HEK293 (cell line): Measurements from ENCODE around the gene INO80B.

Experiments used
- GFI1B ChIP-seq: fragments of 450-650 bp; formaldehyde crosslinking; IDR thresholded peaks from 2 replicates; pipeline ENCODE4 v1.5.1; 2016; ENCODE audit warnings: missing biosample characterization, missing genetic modification characterization
- KLF9 ChIP-seq: fragments of 450-650 bp; formaldehyde crosslinking; IDR thresholded peaks from 2 replicates; pipeline ENCODE4 v1.5.1; 2016; ENCODE audit warnings: missing biosample characterization, missing genetic modification characterization, low read depth
- MZF1 ChIP-seq: fragments of 450-650 bp; formaldehyde crosslinking; IDR thresholded peaks from 2 replicates; pipeline ENCODE4 v1.5.1; 2017; ENCODE audit warnings: missing biosample characterization, missing genetic modification characterization, borderline replicate concordance
- SCRT2 ChIP-seq: fragments of 450-650 bp; formaldehyde crosslinking; IDR thresholded peaks from 2 replicates; pipeline ENCODE4 v1.5.1; 2016; ENCODE audit warnings: missing biosample characterization, missing genetic modification characterization
- YY2 ChIP-seq: fragments of 450-650 bp; formaldehyde crosslinking; IDR thresholded peaks from 2 replicates; pipeline ENCODE4 v1.5.1; 2016; ENCODE audit warnings: missing biosample characterization, missing genetic modification characterization
- ZBTB7A ChIP-seq: fragments of 450-650 bp; formaldehyde crosslinking; IDR thresholded peaks from 2 replicates; pipeline ENCODE4 v1.5.1; 2016; ENCODE audit warnings: low read depth, missing biosample characterization, missing genetic modification characterization
- ZFHX2 ChIP-seq: fragments of 450-650 bp; formaldehyde crosslinking; conservative IDR thresholded peaks from 2 replicates; pipeline ENCODE4 v1.5.1; 2016; ENCODE audit warnings: missing biosample characterization, missing genetic modification characterization
- ZFP41 ChIP-seq: fragments of 450-650 bp; formaldehyde crosslinking; IDR thresholded peaks from 2 replicates; pipeline ENCODE4 v1.5.1; 2016; ENCODE audit warnings: missing biosample characterization, missing genetic modification characterization, borderline replicate concordance
- ZNF114 ChIP-seq: fragments of 450-650 bp; formaldehyde crosslinking; IDR thresholded peaks from 2 replicates; pipeline ENCODE4 v1.5.0; 2017; ENCODE audit warnings: missing biosample characterization, missing genetic modification characterization
- ZNF132 ChIP-seq: fragments of 450-650 bp; formaldehyde crosslinking; IDR thresholded peaks from 2 replicates; pipeline ENCODE4 v1.5.1; 2017; ENCODE audit warnings: missing biosample characterization, missing genetic modification characterization, borderline replicate concordance
- ZNF239 ChIP-seq: fragments of 450-650 bp; formaldehyde crosslinking; IDR thresholded peaks from 2 replicates; pipeline ENCODE4 v1.5.1; 2016; ENCODE audit warnings: missing biosample characterization, missing genetic modification characterization
- ZNF391 ChIP-seq: fragments of 450-650 bp; formaldehyde crosslinking; IDR thresholded peaks from 2 replicates; pipeline ENCODE4 v1.5.1; 2016; ENCODE audit warnings: low read depth, missing biosample characterization, missing genetic modification characterization, borderline replicate concordance
- ZNF426 ChIP-seq: fragments of 450-650 bp; formaldehyde crosslinking; IDR thresholded peaks from 2 replicates; pipeline ENCODE4 v1.5.1; 2017; ENCODE audit warnings: missing biosample characterization, missing genetic modification characterization, mild to moderate bottlenecking, inconsistent platforms, moderate library complexity
- ZNF48 ChIP-seq: fragments of 450-650 bp; formaldehyde crosslinking; IDR thresholded peaks from 2 replicates; pipeline ENCODE4 v1.5.1; 2016; ENCODE audit warnings: missing biosample characterization, missing genetic modification characterization
- TF ChIP-seq, protein P1 (sequence below): fragments of 450-650 bp; formaldehyde crosslinking; IDR thresholded peaks from 2 replicates; pipeline ENCODE4 v1.5.1; 2016; ENCODE audit warnings: missing biosample characterization, missing genetic modification characterization, borderline replicate concordance
- TF ChIP-seq, protein P2 (sequence below): fragments of 450-650 bp; formaldehyde crosslinking; IDR thresholded peaks from 2 replicates; pipeline ENCODE4 v1.5.0; 2017; ENCODE audit warnings: missing biosample characterization, missing genetic modification characterization, borderline replicate concordance
- TF ChIP-seq, protein P3 (sequence below): sonication (generic); formaldehyde crosslinking; IDR thresholded peaks from 2 replicates; pipeline ENCODE4 v1.8.1; 2022; ENCODE audit warnings: mild to moderate bottlenecking, moderate library complexity, missing genetic modification reagents
- TF ChIP-seq, protein P4 (sequence below): fragments of 450-650 bp; formaldehyde crosslinking; IDR thresholded peaks from 2 replicates; pipeline ENCODE4 v1.5.1; 2016; ENCODE audit warnings: missing biosample characterization, missing genetic modification characterization
- TF ChIP-seq, protein P5 (sequence below): fragments of 450-650 bp; formaldehyde crosslinking; IDR thresholded peaks from 2 replicates; pipeline ENCODE4 v1.5.1; 2016; ENCODE audit warnings: missing biosample characterization, missing genetic modification characterization
- TF ChIP-seq, protein P6 (sequence below): fragments of 450-650 bp; formaldehyde crosslinking; IDR thresholded peaks from 2 replicates; pipeline ENCODE4 v1.5.1; 2016; ENCODE audit warnings: missing biosample characterization, missing genetic modification characterization
- TF ChIP-seq, protein P7 (sequence below): fragments of 450-650 bp; formaldehyde crosslinking; IDR thresholded peaks from 2 replicates; pipeline ENCODE4 v1.5.1; 2016; ENCODE audit warnings: missing biosample characterization, missing genetic modification characterization

INO80B gene

DNA sequence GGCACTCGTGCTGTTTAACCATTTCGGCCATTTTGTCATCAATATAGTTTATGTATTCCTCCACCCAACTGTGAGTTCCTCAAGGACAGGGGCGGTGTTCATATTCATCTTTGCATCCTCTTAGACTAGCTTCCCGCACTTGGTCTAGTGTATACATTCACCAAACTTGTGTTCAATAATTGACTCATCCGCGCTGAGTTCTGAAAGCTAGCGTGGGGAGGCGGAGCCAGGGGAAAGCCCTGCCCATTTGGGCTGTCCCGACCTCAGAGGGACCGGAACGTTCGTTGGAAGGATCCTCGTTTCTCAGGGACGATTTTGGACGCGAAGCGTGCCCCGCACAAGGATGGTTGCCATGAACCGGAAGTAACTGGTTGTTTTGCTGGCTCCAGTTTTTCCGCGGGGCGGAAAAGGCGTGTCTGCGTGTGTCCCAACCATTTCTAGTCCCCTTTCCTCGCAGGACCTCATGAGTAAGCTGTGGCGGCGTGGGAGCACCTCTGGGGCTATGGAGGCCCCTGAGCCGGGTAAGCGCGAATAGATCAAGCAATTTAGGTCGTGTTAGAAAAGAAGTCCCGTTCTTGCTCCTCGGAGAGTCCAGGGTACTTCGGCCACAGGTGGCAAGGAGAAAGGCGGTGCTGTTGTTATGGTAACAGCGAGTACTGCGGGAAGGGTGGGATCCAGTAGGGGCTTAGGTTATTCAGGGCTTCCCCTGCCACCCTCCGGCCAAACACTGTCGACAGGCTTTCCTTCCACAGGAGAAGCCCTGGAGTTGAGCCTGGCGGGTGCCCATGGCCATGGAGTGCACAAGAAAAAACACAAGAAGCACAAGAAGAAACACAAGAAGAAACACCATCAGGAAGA, at the start of gene INO80B (continued):
- TF ChIP-seq, protein P1, sequence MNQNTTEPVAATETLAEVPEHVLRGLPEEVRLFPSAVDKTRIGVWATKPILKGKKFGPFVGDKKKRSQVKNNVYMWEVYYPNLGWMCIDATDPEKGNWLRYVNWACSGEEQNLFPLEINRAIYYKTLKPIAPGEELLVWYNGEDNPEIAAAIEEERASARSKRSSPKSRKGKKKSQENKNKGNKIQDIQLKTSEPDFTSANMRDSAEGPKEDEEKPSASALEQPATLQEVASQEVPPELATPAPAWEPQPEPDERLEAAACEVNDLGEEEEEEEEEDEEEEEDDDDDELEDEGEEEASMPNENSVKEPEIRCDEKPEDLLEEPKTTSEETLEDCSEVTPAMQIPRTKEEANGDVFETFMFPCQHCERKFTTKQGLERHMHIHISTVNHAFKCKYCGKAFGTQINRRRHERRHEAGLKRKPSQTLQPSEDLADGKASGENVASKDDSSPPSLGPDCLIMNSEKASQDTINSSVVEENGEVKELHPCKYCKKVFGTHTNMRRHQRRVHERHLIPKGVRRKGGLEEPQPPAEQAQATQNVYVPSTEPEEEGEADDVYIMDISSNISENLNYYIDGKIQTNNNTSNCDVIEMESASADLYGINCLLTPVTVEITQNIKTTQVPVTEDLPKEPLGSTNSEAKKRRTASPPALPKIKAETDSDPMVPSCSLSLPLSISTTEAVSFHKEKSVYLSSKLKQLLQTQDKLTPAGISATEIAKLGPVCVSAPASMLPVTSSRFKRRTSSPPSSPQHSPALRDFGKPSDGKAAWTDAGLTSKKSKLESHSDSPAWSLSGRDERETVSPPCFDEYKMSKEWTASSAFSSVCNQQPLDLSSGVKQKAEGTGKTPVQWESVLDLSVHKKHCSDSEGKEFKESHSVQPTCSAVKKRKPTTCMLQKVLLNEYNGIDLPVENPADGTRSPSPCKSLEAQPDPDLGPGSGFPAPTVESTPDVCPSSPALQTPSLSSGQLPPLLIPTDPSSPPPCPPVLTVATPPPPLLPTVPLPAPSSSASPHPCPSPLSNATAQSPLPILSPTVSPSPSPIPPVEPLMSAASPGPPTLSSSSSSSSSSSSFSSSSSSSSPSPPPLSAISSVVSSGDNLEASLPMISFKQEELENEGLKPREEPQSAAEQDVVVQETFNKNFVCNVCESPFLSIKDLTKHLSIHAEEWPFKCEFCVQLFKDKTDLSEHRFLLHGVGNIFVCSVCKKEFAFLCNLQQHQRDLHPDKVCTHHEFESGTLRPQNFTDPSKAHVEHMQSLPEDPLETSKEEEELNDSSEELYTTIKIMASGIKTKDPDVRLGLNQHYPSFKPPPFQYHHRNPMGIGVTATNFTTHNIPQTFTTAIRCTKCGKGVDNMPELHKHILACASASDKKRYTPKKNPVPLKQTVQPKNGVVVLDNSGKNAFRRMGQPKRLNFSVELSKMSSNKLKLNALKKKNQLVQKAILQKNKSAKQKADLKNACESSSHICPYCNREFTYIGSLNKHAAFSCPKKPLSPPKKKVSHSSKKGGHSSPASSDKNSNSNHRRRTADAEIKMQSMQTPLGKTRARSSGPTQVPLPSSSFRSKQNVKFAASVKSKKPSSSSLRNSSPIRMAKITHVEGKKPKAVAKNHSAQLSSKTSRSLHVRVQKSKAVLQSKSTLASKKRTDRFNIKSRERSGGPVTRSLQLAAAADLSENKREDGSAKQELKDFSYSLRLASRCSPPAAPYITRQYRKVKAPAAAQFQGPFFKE (tag by site-specific recombination), result no peak
- TF ChIP-seq, protein P2, sequence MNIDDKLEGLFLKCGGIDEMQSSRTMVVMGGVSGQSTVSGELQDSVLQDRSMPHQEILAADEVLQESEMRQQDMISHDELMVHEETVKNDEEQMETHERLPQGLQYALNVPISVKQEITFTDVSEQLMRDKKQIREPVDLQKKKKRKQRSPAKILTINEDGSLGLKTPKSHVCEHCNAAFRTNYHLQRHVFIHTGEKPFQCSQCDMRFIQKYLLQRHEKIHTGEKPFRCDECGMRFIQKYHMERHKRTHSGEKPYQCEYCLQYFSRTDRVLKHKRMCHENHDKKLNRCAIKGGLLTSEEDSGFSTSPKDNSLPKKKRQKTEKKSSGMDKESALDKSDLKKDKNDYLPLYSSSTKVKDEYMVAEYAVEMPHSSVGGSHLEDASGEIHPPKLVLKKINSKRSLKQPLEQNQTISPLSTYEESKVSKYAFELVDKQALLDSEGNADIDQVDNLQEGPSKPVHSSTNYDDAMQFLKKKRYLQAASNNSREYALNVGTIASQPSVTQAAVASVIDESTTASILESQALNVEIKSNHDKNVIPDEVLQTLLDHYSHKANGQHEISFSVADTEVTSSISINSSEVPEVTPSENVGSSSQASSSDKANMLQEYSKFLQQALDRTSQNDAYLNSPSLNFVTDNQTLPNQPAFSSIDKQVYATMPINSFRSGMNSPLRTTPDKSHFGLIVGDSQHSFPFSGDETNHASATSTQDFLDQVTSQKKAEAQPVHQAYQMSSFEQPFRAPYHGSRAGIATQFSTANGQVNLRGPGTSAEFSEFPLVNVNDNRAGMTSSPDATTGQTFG (tag by site-specific recombination), result no peak
- TF ChIP-seq SCRT2 (tag by site-specific recombination) (peak; percentile 98), GFI1B (tag by site-specific recombination) (no peak), ZNF391 (tag by site-specific recombination) (peak; percentile 85; the same call in 1 of the 2 replicates), ZNF132 (tag by site-specific recombination) (no peak), MZF1 (tag by site-specific recombination) (no peak), ZNF48 (tag by site-specific recombination) (no peak), KLF9 (peak; percentile 99), ZNF114 (tag by site-specific recombination) (no peak), ZFHX2 (tag by site-specific recombination) (peak; percentile 43), YY2 (tag by site-specific recombination) (peak; percentile 91), ZNF426 (tag by site-specific recombination) (no peak), ZFP41 (tag by site-specific recombination) (no peak), ZBTB7A (no peak), ZNF239 (tag by site-specific recombination) (no peak)
- TF ChIP-seq, protein P3, sequence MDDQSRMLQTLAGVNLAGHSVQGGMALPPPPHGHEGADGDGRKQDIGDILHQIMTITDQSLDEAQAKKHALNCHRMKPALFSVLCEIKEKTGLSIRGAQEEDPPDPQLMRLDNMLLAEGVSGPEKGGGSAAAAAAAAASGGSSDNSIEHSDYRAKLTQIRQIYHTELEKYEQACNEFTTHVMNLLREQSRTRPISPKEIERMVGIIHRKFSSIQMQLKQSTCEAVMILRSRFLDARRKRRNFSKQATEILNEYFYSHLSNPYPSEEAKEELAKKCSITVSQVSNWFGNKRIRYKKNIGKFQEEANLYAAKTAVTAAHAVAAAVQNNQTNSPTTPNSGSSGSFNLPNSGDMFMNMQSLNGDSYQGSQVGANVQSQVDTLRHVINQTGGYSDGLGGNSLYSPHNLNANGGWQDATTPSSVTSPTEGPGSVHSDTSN (CRISPR knock-in tag), result no peak
- TF ChIP-seq, protein P4, sequence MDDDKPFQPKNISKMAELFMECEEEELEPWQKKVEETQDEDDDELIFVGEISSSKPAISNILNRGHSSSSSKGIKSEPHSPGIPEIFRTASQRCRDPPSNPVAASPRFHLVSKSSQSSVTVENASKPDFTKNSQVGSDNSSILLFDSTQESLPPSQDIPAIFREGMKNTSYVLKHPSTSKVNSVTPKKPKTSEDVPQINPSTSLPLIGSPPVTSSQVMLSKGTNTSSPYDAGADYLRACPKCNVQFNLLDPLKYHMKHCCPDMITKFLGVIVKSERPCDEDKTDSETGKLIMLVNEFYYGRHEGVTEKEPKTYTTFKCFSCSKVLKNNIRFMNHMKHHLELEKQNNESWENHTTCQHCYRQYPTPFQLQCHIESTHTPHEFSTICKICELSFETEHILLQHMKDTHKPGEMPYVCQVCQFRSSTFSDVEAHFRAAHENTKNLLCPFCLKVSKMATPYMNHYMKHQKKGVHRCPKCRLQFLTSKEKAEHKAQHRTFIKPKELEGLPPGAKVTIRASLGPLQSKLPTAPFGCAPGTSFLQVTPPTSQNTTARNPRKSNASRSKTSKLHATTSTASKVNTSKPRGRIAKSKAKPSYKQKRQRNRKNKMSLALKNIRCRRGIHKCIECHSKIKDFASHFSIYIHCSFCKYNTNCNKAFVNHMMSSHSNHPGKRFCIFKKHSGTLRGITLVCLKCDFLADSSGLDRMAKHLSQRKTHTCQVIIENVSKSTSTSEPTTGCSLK (tag by site-specific recombination), result no peak
- TF ChIP-seq, protein P5, sequence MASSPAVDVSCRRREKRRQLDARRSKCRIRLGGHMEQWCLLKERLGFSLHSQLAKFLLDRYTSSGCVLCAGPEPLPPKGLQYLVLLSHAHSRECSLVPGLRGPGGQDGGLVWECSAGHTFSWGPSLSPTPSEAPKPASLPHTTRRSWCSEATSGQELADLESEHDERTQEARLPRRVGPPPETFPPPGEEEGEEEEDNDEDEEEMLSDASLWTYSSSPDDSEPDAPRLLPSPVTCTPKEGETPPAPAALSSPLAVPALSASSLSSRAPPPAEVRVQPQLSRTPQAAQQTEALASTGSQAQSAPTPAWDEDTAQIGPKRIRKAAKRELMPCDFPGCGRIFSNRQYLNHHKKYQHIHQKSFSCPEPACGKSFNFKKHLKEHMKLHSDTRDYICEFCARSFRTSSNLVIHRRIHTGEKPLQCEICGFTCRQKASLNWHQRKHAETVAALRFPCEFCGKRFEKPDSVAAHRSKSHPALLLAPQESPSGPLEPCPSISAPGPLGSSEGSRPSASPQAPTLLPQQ (tag by site-specific recombination), result peak; percentile 79
- TF ChIP-seq, protein P6, sequence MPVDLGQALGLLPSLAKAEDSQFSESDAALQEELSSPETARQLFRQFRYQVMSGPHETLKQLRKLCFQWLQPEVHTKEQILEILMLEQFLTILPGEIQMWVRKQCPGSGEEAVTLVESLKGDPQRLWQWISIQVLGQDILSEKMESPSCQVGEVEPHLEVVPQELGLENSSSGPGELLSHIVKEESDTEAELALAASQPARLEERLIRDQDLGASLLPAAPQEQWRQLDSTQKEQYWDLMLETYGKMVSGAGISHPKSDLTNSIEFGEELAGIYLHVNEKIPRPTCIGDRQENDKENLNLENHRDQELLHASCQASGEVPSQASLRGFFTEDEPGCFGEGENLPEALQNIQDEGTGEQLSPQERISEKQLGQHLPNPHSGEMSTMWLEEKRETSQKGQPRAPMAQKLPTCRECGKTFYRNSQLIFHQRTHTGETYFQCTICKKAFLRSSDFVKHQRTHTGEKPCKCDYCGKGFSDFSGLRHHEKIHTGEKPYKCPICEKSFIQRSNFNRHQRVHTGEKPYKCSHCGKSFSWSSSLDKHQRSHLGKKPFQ (tag by site-specific recombination), result no peak
- TF ChIP-seq, protein P7, sequence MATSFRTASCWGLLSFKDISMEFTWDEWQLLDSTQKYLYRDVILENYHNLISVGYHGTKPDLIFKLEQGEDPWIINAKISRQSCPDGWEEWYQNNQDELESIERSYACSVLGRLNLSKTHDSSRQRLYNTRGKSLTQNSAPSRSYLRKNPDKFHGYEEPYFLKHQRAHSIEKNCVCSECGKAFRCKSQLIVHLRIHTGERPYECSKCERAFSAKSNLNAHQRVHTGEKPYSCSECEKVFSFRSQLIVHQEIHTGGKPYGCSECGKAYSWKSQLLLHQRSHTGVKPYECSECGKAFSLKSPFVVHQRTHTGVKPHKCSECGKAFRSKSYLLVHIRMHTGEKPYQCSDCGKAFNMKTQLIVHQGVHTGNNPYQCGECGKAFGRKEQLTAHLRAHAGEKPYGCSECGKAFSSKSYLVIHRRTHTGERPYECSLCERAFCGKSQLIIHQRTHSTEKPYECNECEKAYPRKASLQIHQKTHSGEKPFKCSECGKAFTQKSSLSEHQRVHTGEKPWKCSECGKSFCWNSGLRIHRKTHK (tag by site-specific recombination), result no peak
